Karpas-422 (cell line): Measurements from ENCODE around the gene ELOVL4. TPM values are rescaled to one million over a fixed set of nuclear protein-coding genes. Genes with fewer than 3 reads are reported as not detected.

ENCODE experiments used
- DNase-seq: peaks from one replicate; pipeline ENCODE4 v3.0.0-alpha.2; 2015
- H2AFZ ChIP-seq: fragments of 200-600 bp; sonication (generic); 2 replicates; pipeline ENCODE4 v1.6.1; 2014; ENCODE audit warnings: antibody characterized with exemption, low read length, mixed read lengths
- H3K27ac ChIP-seq: fragments of 200-600 bp; sonication (generic); 2 replicates; pipeline ENCODE4 v1.5.1; 2014; ENCODE audit warnings: mild to moderate bottlenecking, low read length, moderate library complexity
- H3K27me3 ChIP-seq: fragments of 200-600 bp; sonication (generic); 2 replicates; pipeline ENCODE4 v1.6.1; 2014; ENCODE audit warnings: low read length, mixed read lengths
- H3K36me3 ChIP-seq: fragments of 200-600 bp; sonication (generic); 2 replicates; pipeline ENCODE4 v1.6.1; 2014; ENCODE audit warnings: low read length, mixed read lengths; ENCODE audit not compliant: insufficient read depth
- H3K4me1 ChIP-seq: fragments of 200-600 bp; sonication (generic); 2 replicates; pipeline ENCODE4 v1.6.1; 2014; ENCODE audit warnings: mild to moderate bottlenecking, low read length, mixed read lengths
- H3K4me2 ChIP-seq: fragments of 200-600 bp; sonication (generic); 2 replicates; pipeline ENCODE4 v1.6.1; 2014; ENCODE audit warnings: low read length, low read depth, mild to moderate bottlenecking; ENCODE audit not compliant: poor library complexity, severe bottlenecking
- H3K4me3 ChIP-seq: fragments of 200-600 bp; sonication (generic); 2 replicates; pipeline ENCODE4 v1.5.1; 2014; ENCODE audit warnings: mild to moderate bottlenecking, antibody characterized with exemption, low read length, mixed read lengths
- H3K79me2 ChIP-seq: fragments of 200-600 bp; sonication (generic); 2 replicates; pipeline ENCODE4 v1.6.1; 2014; ENCODE audit warnings: mild to moderate bottlenecking, low read length, mixed read lengths
- H3K9ac ChIP-seq: fragments of 200-600 bp; sonication (generic); 2 replicates; pipeline ENCODE4 v1.6.0; 2014; ENCODE audit warnings: low read length
- H3K9me2 ChIP-seq: fragments of 200-600 bp; sonication (generic), shearing (Covaris generic); replicated peaks from 2 replicates; pipeline ENCODE4 v1.6.0; 2014; ENCODE audit warnings: mild to moderate bottlenecking, low read length, moderate library complexity; ENCODE audit not compliant: insufficient read depth
- H3K9me3 ChIP-seq: fragments of 300-700, 200-600 bp; sonication (generic); 2 replicates; pipeline ENCODE4 v1.6.1; 2014; ENCODE audit warnings: low read length, mixed read lengths
- H4K20me1 ChIP-seq: fragments of 200-600 bp; sonication (generic); 2 replicates; pipeline ENCODE4 v1.6.1; 2014; ENCODE audit warnings: mild to moderate bottlenecking, antibody characterized with exemption, low read length, low read depth; ENCODE audit not compliant: insufficient read depth
- total RNA-seq: library from RNA; depleted of rRNA; stranded (reverse); fragments of >200 nt; shearing (Covaris generic); gene quantifications from 2 replicates; pipeline ENCODE4 v1.2.3, GENCODE V29; 2014; ENCODE audit warnings: low replicate concordance; rRNA removed

ELOVL4 gene
- total RNA-seq, 1 experiment from 2014 or later: not detected

DNA sequence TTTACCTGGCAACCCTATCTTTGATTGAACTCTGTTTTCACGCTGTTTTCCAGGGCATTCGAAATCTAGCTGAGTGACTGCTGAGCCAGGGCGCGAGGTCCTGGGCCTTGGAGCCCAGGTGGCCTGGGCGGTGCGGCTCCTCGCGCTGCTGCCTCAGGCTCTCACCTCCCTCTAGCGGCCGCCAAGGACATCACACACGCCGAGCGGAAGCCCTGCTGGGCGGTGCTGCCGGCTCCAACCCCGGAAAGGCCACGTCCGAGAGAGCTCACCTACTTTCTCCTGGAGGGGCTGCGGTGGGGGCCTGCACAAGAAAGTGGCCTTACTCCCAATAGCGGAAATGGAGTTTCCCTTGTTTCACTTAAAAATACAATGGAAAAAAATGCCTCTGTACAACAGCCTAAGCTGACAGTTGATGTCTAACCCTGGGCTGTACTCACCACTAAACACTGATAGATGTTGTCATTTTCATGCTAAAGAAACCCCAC is 77.7 kb downstream of the ELOVL4 start:
- Histone ChIP-seq H4K20me1 (no peaks in the 10 kb centered on the region), H3K36me3 (no peaks in the 10 kb centered on the region), H3K9me2 (no peaks in the 10 kb centered on the region), H3K4me1 (peaks cover 10% of the 10 kb centered on the region), H3K27me3 (0 out of 2 replicates have a peak, but pooled peaks cover 2% of the 10 kb centered on the region), H3K79me2 (no peaks in the 10 kb centered on the region), H3K27ac (no peak overlapping the region), H3K4me2 (peak overlapping the region; percentile 52), H3K9me3 (no peaks in the 10 kb centered on the region), H3K9ac (peak overlapping the region; percentile 41), H2AFZ (peak overlapping the region; percentile 84), H3K4me3 (peak overlapping the region; percentile 37; the same call in 1 of the 2 replicates)
- DNase-seq: peak; percentile 93

DNA sequence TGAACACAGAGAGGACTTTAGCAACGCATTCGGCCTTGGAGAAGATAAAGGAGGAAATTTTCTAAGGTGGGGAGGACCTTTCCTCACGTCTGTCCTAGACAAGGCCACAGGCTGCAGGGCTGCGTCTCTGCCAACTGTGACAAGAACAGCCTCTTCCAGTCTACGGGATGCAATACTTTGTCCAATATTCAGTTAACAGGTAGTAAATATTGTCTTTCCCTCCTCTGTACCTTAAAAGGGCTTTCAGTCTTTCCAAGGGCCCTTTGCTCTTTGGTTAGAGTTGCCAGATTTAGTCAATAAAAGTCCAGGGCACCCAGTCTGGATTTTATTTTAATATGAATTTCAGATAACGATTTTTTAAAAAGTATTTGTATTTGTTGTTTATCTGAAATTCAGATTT is 78.2 kb downstream of the ELOVL4 start:
- Histone ChIP-seq H3K27me3 (no peaks in the 10 kb centered on the region), H3K9me2 (no peaks in the 10 kb centered on the region), H3K27ac (no peak overlapping the region), H2AFZ (no peak overlapping the region), H3K9me3 (no peaks in the 10 kb centered on the region), H4K20me1 (no peaks in the 10 kb centered on the region), H3K4me1 (peaks cover 10% of the 10 kb centered on the region), H3K4me3 (no peak overlapping the region), H3K9ac (no peak overlapping the region; the same call in 1 of the 2 replicates), H3K4me2 (peak overlapping the region; percentile 52), H3K79me2 (no peaks in the 10 kb centered on the region), H3K36me3 (no peaks in the 10 kb centered on the region)
- DNase-seq: no peak

DNA sequence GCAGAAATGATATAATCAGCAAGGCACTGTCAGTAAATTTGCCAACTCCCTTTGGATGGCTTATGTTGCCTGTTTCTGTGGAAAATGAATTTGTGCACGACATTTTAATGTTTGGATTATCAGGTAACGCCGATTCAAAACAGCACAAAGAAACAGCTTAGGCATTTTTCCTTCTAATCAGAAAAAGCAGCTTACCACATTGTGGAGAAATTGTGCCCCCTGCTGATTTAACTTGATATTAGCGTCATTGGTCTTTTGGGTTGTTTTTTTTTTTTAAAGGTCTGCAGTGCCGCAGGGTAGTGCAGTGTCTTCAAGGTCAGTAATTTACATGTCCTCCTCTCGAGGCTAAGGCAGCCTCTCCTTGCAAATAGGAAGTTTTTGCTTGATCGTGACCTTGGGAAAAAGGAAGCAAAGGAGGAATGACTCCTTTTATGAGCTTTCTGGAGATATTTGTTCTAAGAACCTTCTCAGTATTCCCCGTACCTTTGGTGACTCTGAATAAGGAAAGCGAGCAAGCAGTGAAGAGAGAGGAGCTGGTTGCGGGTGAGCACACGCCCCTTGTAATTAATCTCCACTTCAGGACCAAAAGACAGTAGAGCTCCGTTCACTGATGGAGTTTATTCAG is 79.1 kb downstream of the ELOVL4 start:
- Histone ChIP-seq H3K4me1 (peaks cover 10% of the 10 kb centered on the region), H3K27ac (no peak overlapping the region), H3K4me2 (no peak overlapping the region), H3K9me3 (no peaks in the 10 kb centered on the region), H3K4me3 (no peak overlapping the region), H3K79me2 (no peaks in the 10 kb centered on the region), H3K36me3 (no peaks in the 10 kb centered on the region), H3K9ac (no peak overlapping the region), H4K20me1 (no peaks in the 10 kb centered on the region), H2AFZ (0 out of 2 replicates have a peak overlapping the region, but pooled peaks have one; percentile 6), H3K9me2 (no peaks in the 10 kb centered on the region), H3K27me3 (no peaks in the 10 kb centered on the region)
- DNase-seq: peak; percentile 92

Other genes starting within 250 kb of the ELOVL4 start
- gene TTK, start 57.1 kb upstream of the ELOVL4 start, total RNA-seq: 28.0 and 52.0 TPM in 2 replicates
- gene BCKDHB, start 159.1 kb upstream of the ELOVL4 start, total RNA-seq: 53.9 and 58.3 TPM in 2 replicates